ENCODE data around the gene EPN3.

- TF ChIP-seq CTCF (conservative IDR thresholded peaks at IDR 0.05) (no peak), EZH2 (IDR thresholded peaks at IDR 0.05; ENCODE audit: low read depth) (no peak)
Observed at GRCh38 chr17:50546701-50547034, 14.1 kb downstream of the EPN3 start.
